Measurements from ENCODE around the gene MED23.

GRCh38 chr6:131592935-131593334 is 35.1 kb downstream of the MED23 start:
- TF ChIP-seq LARP7 (IDR thresholded peaks at IDR 0.05) = no peak
- TF ChIP-seq, protein P1, sequence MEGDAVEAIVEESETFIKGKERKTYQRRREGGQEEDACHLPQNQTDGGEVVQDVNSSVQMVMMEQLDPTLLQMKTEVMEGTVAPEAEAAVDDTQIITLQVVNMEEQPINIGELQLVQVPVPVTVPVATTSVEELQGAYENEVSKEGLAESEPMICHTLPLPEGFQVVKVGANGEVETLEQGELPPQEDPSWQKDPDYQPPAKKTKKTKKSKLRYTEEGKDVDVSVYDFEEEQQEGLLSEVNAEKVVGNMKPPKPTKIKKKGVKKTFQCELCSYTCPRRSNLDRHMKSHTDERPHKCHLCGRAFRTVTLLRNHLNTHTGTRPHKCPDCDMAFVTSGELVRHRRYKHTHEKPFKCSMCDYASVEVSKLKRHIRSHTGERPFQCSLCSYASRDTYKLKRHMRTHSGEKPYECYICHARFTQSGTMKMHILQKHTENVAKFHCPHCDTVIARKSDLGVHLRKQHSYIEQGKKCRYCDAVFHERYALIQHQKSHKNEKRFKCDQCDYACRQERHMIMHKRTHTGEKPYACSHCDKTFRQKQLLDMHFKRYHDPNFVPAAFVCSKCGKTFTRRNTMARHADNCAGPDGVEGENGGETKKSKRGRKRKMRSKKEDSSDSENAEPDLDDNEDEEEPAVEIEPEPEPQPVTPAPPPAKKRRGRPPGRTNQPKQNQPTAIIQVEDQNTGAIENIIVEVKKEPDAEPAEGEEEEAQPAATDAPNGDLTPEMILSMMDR (IDR thresholded peaks at IDR 0.05 in 2 of 3, conservative IDR thresholded peaks at IDR 0.05 in 1 of 3; ENCODE audit: insufficient read depth in 2 of 3, low read depth in 1 of 3, low read length in 3 of 3) = no peak
